Trophoblast cell (in vitro differentiated cells and primary cell): ENCODE data around the gene ADK.

ENCODE experiments used
- DNase-seq, 2 donors: peaks; one replicate each; pipeline ENCODE4 v3.0.0-alpha.2; 2016
- H2AFZ ChIP-seq: 2 replicates; pipeline ENCODE4 v1.6.1; 2013; ENCODE audit warnings: low read length, moderate library complexity, mild to moderate bottlenecking; ENCODE audit not compliant: insufficient read depth, poor library complexity
- H2AK5ac ChIP-seq: 2 replicates; pipeline ENCODE4 v1.6.1; 2013; ENCODE audit warnings: mild to moderate bottlenecking, low read length
- H2BK120ac ChIP-seq: 2 replicates; pipeline ENCODE4 v1.6.1; 2013; ENCODE audit warnings: low read length, mild to moderate bottlenecking, moderate library complexity; ENCODE audit not compliant: insufficient read depth, poor library complexity
- H2BK12ac ChIP-seq: 2 replicates; pipeline ENCODE4 v1.6.1; 2013; ENCODE audit warnings: mild to moderate bottlenecking, low read length, moderate library complexity
- H2BK5ac ChIP-seq: 2 replicates; pipeline ENCODE4 v1.6.1; 2013; ENCODE audit warnings: low read length, low read depth, moderate library complexity, mild to moderate bottlenecking; ENCODE audit not compliant: poor library complexity
- H3K14ac ChIP-seq: 2 replicates; pipeline ENCODE4 v1.6.1; 2013; ENCODE audit warnings: mild to moderate bottlenecking, low read length
- H3K18ac ChIP-seq: 2 replicates; pipeline ENCODE4 v1.6.1; 2013; ENCODE audit warnings: mild to moderate bottlenecking, low read length
- H3K23ac ChIP-seq: 2 replicates; pipeline ENCODE4 v1.6.1; 2013; ENCODE audit warnings: low read length
- H3K27ac ChIP-seq: 2 replicates; pipeline ENCODE4 v1.5.1; 2013; ENCODE audit warnings: low read depth, mild to moderate bottlenecking, inconsistent platforms, low read length, moderate library complexity
- H3K27me3 ChIP-seq: 2 replicates; pipeline ENCODE4 v1.6.1; 2013; ENCODE audit warnings: inconsistent platforms, mild to moderate bottlenecking, low read length, moderate library complexity; ENCODE audit not compliant: insufficient read depth
- H3K36me3 ChIP-seq, 2 experiments: 1 replicate in 1 of 2; 2 replicates in 1 of 2; pipeline ENCODE4 v1.6.1; 2013; ENCODE audit warnings: low read length in 2 of 2, mild to moderate bottlenecking in 2 of 2, moderate library complexity in 1 of 2; ENCODE audit not compliant: insufficient read depth in 2 of 2, control insufficient read depth in 1 of 2
- H3K4ac ChIP-seq: 2 replicates; pipeline ENCODE4 v1.6.1; 2013; ENCODE audit warnings: low read depth, mild to moderate bottlenecking, low read length, moderate library complexity
- H3K4me1 ChIP-seq, 2 experiments: 1 replicate in 1 of 2; 2 replicates in 1 of 2; pipeline ENCODE4 v1.6.1; 2013; ENCODE audit warnings: low read length in 2 of 2, mild to moderate bottlenecking in 2 of 2, moderate library complexity in 1 of 2; ENCODE audit not compliant: insufficient read depth in 2 of 2, control insufficient read depth in 1 of 2
- H3K4me2 ChIP-seq: 2 replicates; pipeline ENCODE4 v1.6.1; 2013; ENCODE audit warnings: inconsistent platforms, mild to moderate bottlenecking, low read length, moderate library complexity
- H3K4me3 ChIP-seq: 2 replicates; pipeline ENCODE4 v1.5.1; 2013; ENCODE audit warnings: mild to moderate bottlenecking, low read depth, low read length, inconsistent platforms
- H3K79me1 ChIP-seq: one replicate; pipeline ENCODE4 v1.6.1; 2013; ENCODE audit warnings: low read length
- H3K79me2 ChIP-seq: 2 replicates; pipeline ENCODE4 v1.6.1; 2013; ENCODE audit warnings: low read length, mild to moderate bottlenecking; ENCODE audit not compliant: control insufficient read depth, insufficient read depth, poor library complexity
- H3K9ac ChIP-seq: 2 replicates; pipeline ENCODE4 v1.6.1; 2013; ENCODE audit warnings: mild to moderate bottlenecking, low read length
- H3K9me3 ChIP-seq: 2 replicates; pipeline ENCODE4 v1.6.1; 2013; ENCODE audit warnings: low read depth, mild to moderate bottlenecking, control low read depth, inconsistent platforms, low read length; ENCODE audit not compliant: insufficient read depth
- H4K12ac ChIP-seq: 2 replicates; pipeline ENCODE4 v1.6.1; 2013; ENCODE audit warnings: low read depth, mild to moderate bottlenecking, low read length, moderate library complexity
- H4K8ac ChIP-seq: 2 replicates; pipeline ENCODE4 v1.6.1; 2013; ENCODE audit warnings: low read depth, mild to moderate bottlenecking, low read length, moderate library complexity
- H4K91ac ChIP-seq: one replicate; pipeline ENCODE4 v1.6.1; 2013; ENCODE audit warnings: low read depth, mild to moderate bottlenecking, low read length, moderate library complexity
- WGBS: extraction: QIAGEN DNeasy Blood & Tissue Kit; methylation state at CpG from one replicate; pipeline ENCODE4 v1.1.7; 2013; ENCODE audit warnings: missing lambda C conversion rate; ENCODE audit not compliant: insufficient read length, insufficient coverage; ENCODE audit errors: extremely low coverage; 5-methylcytosine and 5-hydroxymethylcytosine counted together

ADK gene

GRCh38 chr10:74650613-74651012 lies 499.6 kb downstream of the ADK start:
- Histone ChIP-seq H3K23ac (no peak overlapping the region), H2BK12ac (no peak overlapping the region), H3K9me3 (no peaks in the 10 kb centered on the region), H3K27ac (no peak overlapping the region), H3K4ac (no peak overlapping the region), H3K4me3 (no peak overlapping the region), H2AFZ (no peak overlapping the region), H3K4me2 (no peak overlapping the region), H2AK5ac (no peak overlapping the region), H3K4me1 (no peaks in the 10 kb centered on the region), H3K79me2 (no peaks in the 10 kb centered on the region), H2BK120ac (no peak overlapping the region), H3K9ac (no peak overlapping the region), H3K36me3 (no peaks in the 10 kb centered on the region), H2BK5ac (no peak overlapping the region), H4K8ac (no peak overlapping the region), H3K27me3 (no peaks in the 10 kb centered on the region), H4K12ac (no peak overlapping the region), H3K14ac (no peak overlapping the region), H4K91ac (no peak overlapping the region), H3K18ac (no peak overlapping the region), H3K79me1 (no peaks in the 10 kb centered on the region)
- WGBS = no CpG with 5 or more reads among the region's 1 CpG
- DNase-seq = no peak

GRCh38 chr10:74651565-74651964 lies 500.5 kb downstream of the ADK start:
- Histone ChIP-seq H4K91ac (no peak overlapping the region), H3K23ac (no peak overlapping the region), H3K79me2 (no peaks in the 10 kb centered on the region), H3K4me1 (no peaks in the 10 kb centered on the region), H3K4ac (no peak overlapping the region), H3K9ac (no peak overlapping the region), H3K4me2 (no peak overlapping the region), H3K4me3 (no peak overlapping the region), H3K9me3 (no peaks in the 10 kb centered on the region), H3K27me3 (no peaks in the 10 kb centered on the region), H3K18ac (no peak overlapping the region), H3K14ac (no peak overlapping the region), H2AFZ (no peak overlapping the region), H2BK120ac (no peak overlapping the region), H2AK5ac (no peak overlapping the region), H3K79me1 (no peaks in the 10 kb centered on the region), H3K27ac (no peak overlapping the region), H2BK12ac (no peak overlapping the region), H4K8ac (no peak overlapping the region), H3K36me3 (no peaks in the 10 kb centered on the region), H2BK5ac (no peak overlapping the region), H4K12ac (no peak overlapping the region)
- DNase-seq = no peak

GRCh38 chr10:74652664-74653063 lies 501.6 kb downstream of the ADK start:
- Histone ChIP-seq H3K79me2 (no peaks in the 10 kb centered on the region), H3K9me3 (no peaks in the 10 kb centered on the region), H3K14ac (no peak overlapping the region), H3K9ac (no peak overlapping the region), H4K91ac (no peak overlapping the region), H3K18ac (no peak overlapping the region), H4K12ac (no peak overlapping the region), H3K4me3 (no peak overlapping the region), H3K23ac (no peak overlapping the region), H3K4me1 (no peaks in the 10 kb centered on the region), H3K4me2 (no peak overlapping the region), H2BK5ac (no peak overlapping the region), H2BK120ac (no peak overlapping the region), H3K27ac (no peak overlapping the region), H2AFZ (no peak overlapping the region), H4K8ac (no peak overlapping the region), H3K27me3 (no peaks in the 10 kb centered on the region), H3K36me3 (no peaks in the 10 kb centered on the region), H2BK12ac (no peak overlapping the region), H3K79me1 (no peaks in the 10 kb centered on the region), H2AK5ac (no peak overlapping the region), H3K4ac (no peak overlapping the region)
- WGBS = no CpG with 5 or more reads among the region's 7 CpGs
- peak in 1 of 2 donors; percentile 20 for DNase-seq

GRCh38 chr10:74658511-74658910 lies 507.5 kb downstream of the ADK start:
- no peak overlapping the region for H3K14ac ChIP-seq
- no peak overlapping the region for H3K23ac ChIP-seq
- H3K27ac ChIP-seq = no peak overlapping the region
- no peaks in the 10 kb centered on the region for H3K4me1 ChIP-seq
- no peak for DNase-seq
- no peaks in the 10 kb centered on the region for H3K9me3 ChIP-seq
- H3K4me2 ChIP-seq = no peak overlapping the region
- no peaks in the 10 kb centered on the region for H3K79me1 ChIP-seq
- H3K4me3 ChIP-seq = no peak overlapping the region
- H4K12ac ChIP-seq = no peak overlapping the region
- no CpG with 5 or more reads among the region's 5 CpGs for whole genome bisulfite sequencing
- H3K79me2 ChIP-seq = no peaks in the 10 kb centered on the region
- no peak overlapping the region for H4K8ac ChIP-seq
- H3K4ac ChIP-seq = no peak overlapping the region
- H3K36me3 ChIP-seq = no peaks in the 10 kb centered on the region
- no peak overlapping the region for H4K91ac ChIP-seq
- H3K9ac ChIP-seq = no peak overlapping the region
- no peak overlapping the region for H3K18ac ChIP-seq
- no peak overlapping the region for H2BK120ac ChIP-seq
- H2AK5ac ChIP-seq = no peak overlapping the region
- no peaks in the 10 kb centered on the region for H3K27me3 ChIP-seq
- H2AFZ ChIP-seq = no peak overlapping the region
- H2BK12ac ChIP-seq = no peak overlapping the region
- no peak overlapping the region for H2BK5ac ChIP-seq
